Esophagus squamous epithelium (tissue), 5 donors: ENCODE data around the gene CCER1. TPM values are rescaled to one million over a fixed set of nuclear protein-coding genes. Genes with fewer than 3 reads are reported as not detected.

Experiments
- DNase-seq: peaks from one replicate; lab custom pipeline; 2025; lab: John Stamatoyannopoulos, UW
- H3K27ac ChIP-seq, 4 donors: fragments of 200-600 bp; sonication (generic); one replicate each; pipeline ENCODE4 v1.5.1; 2016 to 2019; ENCODE audit warnings: mild to moderate bottlenecking in 1 of 4
- H3K27me3 ChIP-seq, 4 donors: fragments of 200-600 bp; sonication (generic); 1 replicate in 3 of 4; 2 replicates in 1 of 4; pipeline versions ENCODE4 v1.5.1 to v1.6.0; 2017 to 2021; ENCODE audit warnings: antibody characterized with exemption in 1 of 4
- H3K36me3 ChIP-seq, 3 donors: fragments of 200-600 bp; sonication (generic); one replicate each; pipeline ENCODE4 v1.5.1; 2016 to 2019
- H3K4me1 ChIP-seq, 3 donors: fragments of 200-600 bp; sonication (generic); one replicate each; pipeline ENCODE4 v1.5.1; 2017 to 2019
- H3K4me3 ChIP-seq, 4 donors: fragments of 200-600 bp; sonication (generic); 1 replicate in 3 of 4; 2 replicates in 1 of 4; pipeline ENCODE4 v1.5.1; 2016 to 2019; ENCODE audit warnings: mild to moderate bottlenecking in 2 of 4, moderate library complexity in 1 of 4
- H3K9me3 ChIP-seq, 3 donors: fragments of 200-600 bp; sonication (generic); one replicate each; pipeline ENCODE4 v1.5.1; 2016 to 2019
- POLR2A ChIP-seq, 4 donors: fragments of 450-650 bp; IDR thresholded peaks; one replicate each; pipeline ENCODE4 v1.6.1; 2017; ENCODE audit warnings: antibody characterized with exemption in 4 of 4, mild to moderate bottlenecking in 4 of 4, moderate library complexity in 3 of 4
- WGBS, 2 donors: methylation state at CpG; one replicate each; pipeline ENCODE4 v1.1.5; 2018; 5-methylcytosine and 5-hydroxymethylcytosine counted together
- intact Hi-C: fragments of 100-400 bp; cut with DNase I; formaldehyde crosslinking; loops from one replicate; pipeline ENCODE4 v1.15.0; 2022
- total RNA-seq, 4 donors: library from RNA; depleted of rRNA; stranded (reverse); fragments of >200 nt; gene quantifications; one replicate each; pipeline ENCODE4 v1.1.0, GENCODE V29; 2016
- TF ChIP-seq, protein P1 (sequence below), 6 experiments: fragments of 450-650 bp in 4 of 6; fragments of 200-600 bp in 2 of 6; sonication (generic) in 2 of 6; IDR thresholded peaks; one replicate each; pipeline ENCODE4 v1.5.1; 2016 to 2019; ENCODE audit warnings: antibody characterized with exemption in 6 of 6, mild to moderate bottlenecking in 4 of 6, moderate library complexity in 4 of 6
- donor health status: DM: yes; HTN: yes; CAD: no.

Gene CCER1
- total RNA-seq, 4 donors from 2014 or later: not detected

DNA sequence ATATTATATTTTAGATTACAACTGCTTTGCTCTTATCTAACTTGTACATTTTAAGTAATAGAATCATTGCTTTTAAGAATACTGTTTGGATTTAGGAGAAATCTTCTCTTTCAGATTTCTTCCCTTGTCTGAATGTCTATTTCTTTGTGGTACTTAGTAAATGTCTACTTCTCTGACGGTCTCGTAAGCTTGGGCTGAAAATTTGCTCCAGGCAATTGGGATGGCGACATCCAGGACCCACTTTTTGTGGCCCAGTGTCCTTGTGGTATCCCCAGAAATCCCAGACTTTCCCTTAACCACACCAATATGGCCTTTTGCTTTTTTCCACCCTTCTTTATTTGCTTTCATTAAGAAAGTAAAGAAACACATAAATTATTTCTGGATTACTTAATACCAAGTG, 24.0 kb upstream of the CCER1 start:
- H3K4me1 ChIP-seq: no peaks in the 10 kb centered on the region
- H3K4me3 ChIP-seq: no peak overlapping the region
- DNase-seq: no peak
- H3K27me3 ChIP-seq: no peaks in the 10 kb centered on the region
- no peak overlapping the region for H3K27ac ChIP-seq
- no peaks in the 10 kb centered on the region for H3K36me3 ChIP-seq
- intact Hi-C loops: loop anchor here (10.0 kb wide), 1 partner anchor 376 kb away; no protein-coding TSS in a partner anchor
- TF ChIP-seq POLR2A (IDR thresholded peaks at IDR 0.05): no peak
- TF ChIP-seq, protein P1, sequence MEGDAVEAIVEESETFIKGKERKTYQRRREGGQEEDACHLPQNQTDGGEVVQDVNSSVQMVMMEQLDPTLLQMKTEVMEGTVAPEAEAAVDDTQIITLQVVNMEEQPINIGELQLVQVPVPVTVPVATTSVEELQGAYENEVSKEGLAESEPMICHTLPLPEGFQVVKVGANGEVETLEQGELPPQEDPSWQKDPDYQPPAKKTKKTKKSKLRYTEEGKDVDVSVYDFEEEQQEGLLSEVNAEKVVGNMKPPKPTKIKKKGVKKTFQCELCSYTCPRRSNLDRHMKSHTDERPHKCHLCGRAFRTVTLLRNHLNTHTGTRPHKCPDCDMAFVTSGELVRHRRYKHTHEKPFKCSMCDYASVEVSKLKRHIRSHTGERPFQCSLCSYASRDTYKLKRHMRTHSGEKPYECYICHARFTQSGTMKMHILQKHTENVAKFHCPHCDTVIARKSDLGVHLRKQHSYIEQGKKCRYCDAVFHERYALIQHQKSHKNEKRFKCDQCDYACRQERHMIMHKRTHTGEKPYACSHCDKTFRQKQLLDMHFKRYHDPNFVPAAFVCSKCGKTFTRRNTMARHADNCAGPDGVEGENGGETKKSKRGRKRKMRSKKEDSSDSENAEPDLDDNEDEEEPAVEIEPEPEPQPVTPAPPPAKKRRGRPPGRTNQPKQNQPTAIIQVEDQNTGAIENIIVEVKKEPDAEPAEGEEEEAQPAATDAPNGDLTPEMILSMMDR (IDR thresholded peaks at IDR 0.05): no peak
- WGBS, 2 donors: 82% methylated on average over 3 of the region's 3 CpGs
- no peaks in the 10 kb centered on the region for H3K9me3 ChIP-seq

GRCh38 chr12:90978117-90978770, 23.3 kb upstream of the CCER1 start:
- Histone ChIP-seq H3K27ac (peak overlapping the region in 2 of 4 donors; percentile 1 to 36), H3K4me1 (no peaks in the 10 kb centered on the region), H3K9me3 (no peaks in the 10 kb centered on the region), H3K4me3 (no peak overlapping the region), H3K36me3 (no peaks in the 10 kb centered on the region), H3K27me3 (no peaks in the 10 kb centered on the region)
- intact Hi-C loops: loop anchor here (10.0 kb wide), 1 partner anchor 377 kb away; no protein-coding TSS in a partner anchor
- WGBS, 2 donors: 25 to 29% methylated on average over 1 of the region's 1 CpG
- DNase-seq: no peak
- TF ChIP-seq POLR2A (IDR thresholded peaks at IDR 0.05): no peak
- TF ChIP-seq, protein P1 (IDR thresholded peaks at IDR 0.05): peak in 4 of 6 experiments; percentile 55 to 71 (median 62)

GRCh38 chr12:90977224-90977623, 22.2 kb upstream of the CCER1 start:
- DNase-seq: no peak
- H3K4me1 ChIP-seq: no peaks in the 10 kb centered on the region
- no peaks in the 10 kb centered on the region for H3K36me3 ChIP-seq
- no peak for TF ChIP-seq POLR2A (IDR thresholded peaks at IDR 0.05)
- TF ChIP-seq, protein P1 (IDR thresholded peaks at IDR 0.05): no peak
- no peak overlapping the region for H3K4me3 ChIP-seq
- peak overlapping the region in 1 of 4 donors; percentile 36 for H3K27ac ChIP-seq
- 75 to 83% methylated on average over 1 of the region's 1 CpG for WGBS, 2 donors
- intact Hi-C loops: loop anchor here (10.0 kb wide), 1 partner anchor 378 kb away; no protein-coding TSS in a partner anchor
- H3K9me3 ChIP-seq: no peaks in the 10 kb centered on the region
- no peaks in the 10 kb centered on the region for H3K27me3 ChIP-seq

GRCh38 chr12:90974286-90974685, 19.3 kb upstream of the CCER1 start:
- H3K9me3 ChIP-seq: no peaks in the 10 kb centered on the region
- H3K4me3 ChIP-seq: no peak overlapping the region
- no peaks in the 10 kb centered on the region for H3K27me3 ChIP-seq
- no peak overlapping the region for H3K27ac ChIP-seq
- intact Hi-C loops: loop anchor here (10.0 kb wide), 1 partner anchor 381 kb away; no protein-coding TSS in a partner anchor
- no peak for TF ChIP-seq POLR2A (IDR thresholded peaks at IDR 0.05)
- TF ChIP-seq, protein P1 (IDR thresholded peaks at IDR 0.05): no peak
- H3K36me3 ChIP-seq: no peaks in the 10 kb centered on the region
- no peaks in the 10 kb centered on the region for H3K4me1 ChIP-seq
- DNase-seq: no peak

DNA sequence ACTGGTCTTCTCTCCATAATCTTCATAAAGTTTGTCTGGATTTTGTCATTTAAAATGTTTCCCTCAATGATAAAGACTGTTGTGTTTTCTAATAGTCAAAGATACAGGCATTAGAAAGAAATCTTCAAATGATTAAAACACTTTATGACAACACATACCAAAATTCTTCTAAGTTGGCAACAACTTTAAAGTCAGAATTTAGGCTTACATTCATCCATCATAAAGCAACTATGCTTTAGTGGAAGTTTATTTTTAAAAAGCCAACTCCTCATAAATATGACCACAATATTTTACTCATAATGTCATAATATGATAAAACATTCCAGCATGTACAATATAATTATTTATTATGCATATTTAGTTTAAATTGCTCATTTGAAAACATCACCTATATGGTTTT, 17.2 kb upstream of the CCER1 start:
- intact Hi-C loops: loop anchor here (10.0 kb wide), 1 partner anchor 383 kb away; no protein-coding TSS in a partner anchor

More for the DNA sequence above, 17.2 kb upstream of the CCER1 start:
- TF ChIP-seq, protein P1 (IDR thresholded peaks at IDR 0.05): no peak
- TF ChIP-seq POLR2A (IDR thresholded peaks at IDR 0.05): no peak
- H3K4me3 ChIP-seq: no peak overlapping the region
- H3K36me3 ChIP-seq: no peaks in the 10 kb centered on the region
- no peak for DNase-seq
- H3K9me3 ChIP-seq: no peaks in the 10 kb centered on the region
- H3K4me1 ChIP-seq: no peaks in the 10 kb centered on the region
- no peaks in the 10 kb centered on the region for H3K27me3 ChIP-seq
- no peak overlapping the region for H3K27ac ChIP-seq
